Gastroesophageal sphincter (tissue), 3 donors: ENCODE results near the gene ELP4.

Experiments
- CTCF ChIP-seq, 4 experiments: fragments of 200-600 bp in 2 of 4; fragments of 450-650 bp in 2 of 4; sonication (generic) in 1 of 4; IDR thresholded peaks; one replicate each; pipeline ENCODE4 v1.5.1; 2017 to 2019; ENCODE audit warnings: antibody characterized with exemption in 4 of 4, mild to moderate bottlenecking in 2 of 4, moderate library complexity in 2 of 4
- POLR2A ChIP-seq, 2 donors: fragments of 450-650 bp; IDR thresholded peaks; one replicate each; pipeline ENCODE4 v1.6.1; 2017; ENCODE audit warnings: antibody characterized with exemption in 2 of 2, mild to moderate bottlenecking in 2 of 2, moderate library complexity in 1 of 2
- POLR2AphosphoS5 ChIP-seq: sonication (generic); formaldehyde crosslinking; IDR thresholded peaks from one replicate; pipeline ENCODE4 v1.6.1; 2017; ENCODE audit warnings: antibody characterized with exemption

- no peak for TF ChIP-seq POLR2AphosphoS5
- TF ChIP-seq CTCF (IDR thresholded peaks at IDR 0.05) = no peak
- no peak for TF ChIP-seq POLR2A (IDR thresholded peaks at IDR 0.05)
These were observed 299.9 kb downstream of the ELP4 start for GRCh38 chr11:31809541-31809856.
